Measurements from ENCODE around the gene OSBPL5. TPM values are rescaled to one million over a fixed set of nuclear protein-coding genes. Genes with fewer than 3 reads are reported as not detected.

OSBPL5 gene
- total RNA-seq, 4 donors from 2014 or later, result 59.6 to 119 (median 71.7) TPM

DNA sequence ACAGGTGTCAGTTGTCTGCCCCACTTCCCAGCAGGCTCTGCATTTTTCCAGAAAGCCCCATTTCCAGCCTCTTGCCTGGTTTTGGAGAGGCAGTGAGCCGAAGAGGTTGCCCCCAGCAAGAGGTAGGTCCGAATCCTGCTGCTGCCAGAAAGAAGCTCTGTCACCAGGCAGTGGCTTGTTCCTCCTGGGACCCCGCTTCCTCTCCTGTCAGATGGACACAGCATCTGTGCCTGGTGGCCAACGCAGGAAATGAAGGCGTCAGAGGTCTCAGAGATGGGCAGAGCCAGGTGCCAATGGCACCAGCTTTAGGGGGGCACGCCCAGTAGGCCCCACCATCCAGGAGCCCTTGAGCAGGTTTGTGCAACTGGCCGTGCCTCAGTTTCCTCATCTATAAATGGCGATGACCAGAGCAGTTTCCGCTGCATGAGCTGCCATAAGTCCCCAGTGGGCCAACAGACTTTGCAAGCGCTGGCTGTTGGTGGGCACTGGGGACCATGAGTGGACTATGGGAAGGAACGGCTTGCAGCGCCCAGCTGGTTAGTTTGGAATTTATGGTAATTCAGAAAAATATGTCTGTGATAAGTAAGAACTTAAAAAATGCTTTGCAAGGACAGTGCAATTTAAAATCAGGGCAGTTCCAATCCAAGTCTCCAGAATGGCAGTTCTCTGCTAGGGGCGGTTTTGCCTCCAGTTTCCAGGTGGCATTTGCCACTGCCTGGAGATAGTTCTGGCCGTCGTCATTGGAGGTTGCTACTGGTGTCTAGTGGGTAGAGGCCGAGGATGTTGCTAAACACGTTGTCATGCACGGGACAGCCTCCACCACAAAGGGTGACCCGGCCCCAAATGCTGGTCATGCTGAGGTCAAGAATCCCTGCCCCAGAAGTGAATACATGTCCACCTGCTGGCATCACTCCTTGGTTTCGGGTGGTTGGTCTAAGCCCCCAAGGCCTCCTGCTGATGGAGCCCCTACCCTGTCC is 2.3 kb upstream of the OSBPL5 start:
- Histone ChIP-seq H3K9me3 (no peaks in the 10 kb centered on the region), H3K4me3 (no peak overlapping the region), H3K36me3 (no peaks in the 10 kb centered on the region), H3K4me1 (peaks cover 47 to 61% (median 53%) of the 10 kb centered on the region in 4 donors), H3K27me3 (no peaks in the 10 kb centered on the region), H3K27ac (replicated peaks in 1 of 4) (no peak overlapping the region)
- 86% methylated on average over 18 of the region's 20 CpGs for WGBS
- TF ChIP-seq EP300 (IDR thresholded peaks at IDR 0.05) (no peak), POLR2A (IDR thresholded peaks at IDR 0.05; ENCODE audit: low read depth) (no peak), POLR2AphosphoS5 (IDR thresholded peaks at IDR 0.05) (no peak)
- TF ChIP-seq, protein P1, sequence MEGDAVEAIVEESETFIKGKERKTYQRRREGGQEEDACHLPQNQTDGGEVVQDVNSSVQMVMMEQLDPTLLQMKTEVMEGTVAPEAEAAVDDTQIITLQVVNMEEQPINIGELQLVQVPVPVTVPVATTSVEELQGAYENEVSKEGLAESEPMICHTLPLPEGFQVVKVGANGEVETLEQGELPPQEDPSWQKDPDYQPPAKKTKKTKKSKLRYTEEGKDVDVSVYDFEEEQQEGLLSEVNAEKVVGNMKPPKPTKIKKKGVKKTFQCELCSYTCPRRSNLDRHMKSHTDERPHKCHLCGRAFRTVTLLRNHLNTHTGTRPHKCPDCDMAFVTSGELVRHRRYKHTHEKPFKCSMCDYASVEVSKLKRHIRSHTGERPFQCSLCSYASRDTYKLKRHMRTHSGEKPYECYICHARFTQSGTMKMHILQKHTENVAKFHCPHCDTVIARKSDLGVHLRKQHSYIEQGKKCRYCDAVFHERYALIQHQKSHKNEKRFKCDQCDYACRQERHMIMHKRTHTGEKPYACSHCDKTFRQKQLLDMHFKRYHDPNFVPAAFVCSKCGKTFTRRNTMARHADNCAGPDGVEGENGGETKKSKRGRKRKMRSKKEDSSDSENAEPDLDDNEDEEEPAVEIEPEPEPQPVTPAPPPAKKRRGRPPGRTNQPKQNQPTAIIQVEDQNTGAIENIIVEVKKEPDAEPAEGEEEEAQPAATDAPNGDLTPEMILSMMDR (IDR thresholded peaks at IDR 0.05), result no peak
- intact Hi-C loops (cut with DNase I), result loop anchor here (5.0 kb wide), 1 partner anchor 45 kb away; no protein-coding TSS in a partner anchor
- DNase-seq (ENCODE audit: extremely low spot score), result no peak

DNA sequence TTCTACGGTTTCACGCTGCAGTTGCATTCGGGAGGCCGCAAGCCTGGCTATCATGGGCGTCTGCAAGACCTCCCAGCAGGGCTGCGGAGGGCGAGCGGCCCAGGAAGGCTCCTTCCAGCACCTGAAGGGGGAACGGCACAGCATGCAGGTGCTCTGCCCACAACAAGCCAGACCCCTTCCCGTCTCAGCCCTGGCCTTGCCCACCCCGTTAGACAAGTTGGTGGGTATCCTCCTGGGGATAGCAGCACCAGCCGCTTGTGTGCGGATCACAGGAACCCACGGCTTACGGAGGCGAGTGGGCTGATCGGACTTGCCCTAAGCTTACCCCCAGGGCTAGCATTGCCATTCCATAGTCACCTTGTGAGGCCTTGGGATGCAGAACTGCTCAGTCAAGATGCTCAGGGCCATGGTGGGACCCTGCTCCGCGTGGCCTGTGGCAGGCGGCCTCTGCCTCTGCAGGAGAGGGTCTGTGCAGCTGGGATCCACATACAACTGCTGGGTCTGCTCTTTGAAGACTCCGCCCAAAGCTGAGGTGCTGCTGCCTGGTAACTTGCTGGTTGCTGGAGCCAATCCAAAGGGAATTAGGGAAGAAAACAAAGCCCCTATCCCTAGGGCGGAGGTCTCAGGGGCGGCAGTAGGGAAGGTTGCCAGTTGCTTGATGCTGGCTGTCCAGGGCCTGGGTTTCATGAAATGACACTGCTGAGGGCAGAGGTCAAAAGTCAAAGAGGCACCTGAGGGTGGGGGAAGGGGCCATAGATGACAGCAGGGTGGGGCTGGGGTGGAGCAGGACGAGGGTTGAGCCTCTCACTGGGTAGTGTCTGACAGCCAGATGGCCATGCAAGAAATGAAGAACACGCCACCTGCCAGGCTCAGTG is 1.4 kb upstream of the OSBPL5 start:
- H3K36me3 ChIP-seq, result no peaks in the 10 kb centered on the region
- H3K27ac ChIP-seq (replicated peaks in 1 of 4), result no peak overlapping the region
- H3K4me3 ChIP-seq, result no peak overlapping the region
- DNase-seq (ENCODE audit: extremely low spot score), result no peak
- TF ChIP-seq POLR2A (IDR thresholded peaks at IDR 0.05; ENCODE audit: low read depth), result no peak
- TF ChIP-seq POLR2AphosphoS5 (IDR thresholded peaks at IDR 0.05), result no peak
- TF ChIP-seq, protein P1 (IDR thresholded peaks at IDR 0.05), result no peak
- no peak for TF ChIP-seq EP300 (IDR thresholded peaks at IDR 0.05)
- WGBS, result 91% methylated on average over 13 of the region's 25 CpGs
- H3K27me3 ChIP-seq, result no peaks in the 10 kb centered on the region
- H3K4me1 ChIP-seq, result peaks cover 57 to 70% (median 62%) of the 10 kb centered on the region in 4 donors
- intact Hi-C loops (cut with DNase I), result loop anchor here (5.0 kb wide), 1 partner anchor 44 kb away; no protein-coding TSS in a partner anchor
- no peaks in the 10 kb centered on the region for H3K9me3 ChIP-seq

DNA sequence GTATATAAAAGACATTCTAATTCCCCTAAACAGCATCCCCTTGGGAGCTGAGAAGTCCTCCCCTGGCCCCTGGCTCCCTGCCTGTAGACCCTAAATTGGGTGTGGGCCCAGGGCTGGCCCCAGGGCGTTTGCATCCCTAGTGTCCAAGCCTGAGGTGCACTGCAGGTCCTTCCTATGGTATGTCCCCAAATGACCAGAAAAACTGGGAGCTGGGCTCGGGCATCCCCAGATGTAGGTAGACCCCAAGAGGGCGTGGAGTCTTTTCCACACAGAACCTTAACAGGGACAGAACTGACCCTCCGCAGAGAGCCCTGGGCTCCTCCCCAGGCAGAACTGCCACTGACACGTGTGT is 782 bp upstream of the OSBPL5 start:
- H3K4me3 ChIP-seq, result peak overlapping the region in 3 of 4 donors; percentile 85 to 99 (median 93)
- no peaks in the 10 kb centered on the region for H3K36me3 ChIP-seq
- no peak for TF ChIP-seq EP300 (IDR thresholded peaks at IDR 0.05)
- TF ChIP-seq, protein P1 (IDR thresholded peaks at IDR 0.05), result no peak
- no peak for TF ChIP-seq POLR2A (IDR thresholded peaks at IDR 0.05; ENCODE audit: low read depth)
- no peak for TF ChIP-seq POLR2AphosphoS5 (IDR thresholded peaks at IDR 0.05)
- no peaks in the 10 kb centered on the region for H3K9me3 ChIP-seq
- intact Hi-C loops (cut with DNase I), result loop anchor here (5.0 kb wide), 1 partner anchor 44 kb away; no protein-coding TSS in a partner anchor
- peak overlapping the region in 2 of 4 donors; percentile 86 to 89 for H3K27ac ChIP-seq (replicated peaks in 1 of 4)
- H3K4me1 ChIP-seq, result peaks cover 63 to 76% (median 68%) of the 10 kb centered on the region in 4 donors
- WGBS, result 71% methylated on average over 5 of the region's 5 CpGs
- DNase-seq (ENCODE audit: extremely low spot score), result no peak
- H3K27me3 ChIP-seq, result no peaks in the 10 kb centered on the region

DNA sequence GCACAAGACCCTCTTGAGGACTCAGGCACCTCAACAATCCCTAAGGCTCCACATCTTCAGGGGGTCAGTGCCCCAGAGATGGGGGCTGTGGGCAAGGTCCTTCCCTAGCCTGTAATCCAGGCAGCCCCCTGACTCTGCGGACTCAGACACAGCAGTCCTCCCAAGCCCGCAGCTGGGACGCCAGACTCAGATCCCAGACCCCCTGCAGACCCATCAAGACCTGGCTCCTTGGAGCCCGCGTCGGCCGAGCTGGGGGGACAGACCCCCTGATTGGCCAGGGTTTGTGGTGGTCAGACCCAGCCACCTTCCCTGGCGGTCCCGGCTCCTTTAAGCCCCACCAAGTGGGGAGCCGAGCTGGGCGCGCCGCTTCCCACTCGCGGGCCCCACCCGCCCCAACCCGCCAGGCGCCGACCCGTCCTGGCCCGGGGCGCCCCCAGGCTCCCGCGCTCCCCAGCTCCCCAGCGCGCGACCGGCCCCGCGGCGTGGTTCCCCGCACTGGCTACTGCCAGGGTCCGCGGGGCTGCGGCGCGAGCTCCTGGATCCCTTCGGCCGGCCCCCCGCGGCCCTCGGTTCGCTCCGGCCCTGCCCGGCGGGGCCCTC is 458 bp downstream of the OSBPL5 start:
- Histone ChIP-seq H3K36me3 (no peaks in the 10 kb centered on the region), H3K4me1 (peaks cover 61 to 75% (median 67%) of the 10 kb centered on the region in 4 donors), H3K4me3 (peak overlapping the region; percentile 85 to 99 (median 96)), H3K9me3 (no peaks in the 10 kb centered on the region), H3K27me3 (no peaks in the 10 kb centered on the region), H3K27ac (replicated peaks in 1 of 4) (peak overlapping the region; percentile 86 to 94 (median 88))
- intact Hi-C loops (cut with DNase I), result loop anchor here (5.0 kb wide), 1 partner anchor 42 kb away; no protein-coding TSS in a partner anchor
- DNase-seq (ENCODE audit: extremely low spot score), result no peak
- TF ChIP-seq, protein P1 (IDR thresholded peaks at IDR 0.05), result no peak
- TF ChIP-seq POLR2A (IDR thresholded peaks at IDR 0.05; ENCODE audit: low read depth), result no peak
- no peak for TF ChIP-seq POLR2AphosphoS5 (IDR thresholded peaks at IDR 0.05)
- TF ChIP-seq EP300 (IDR thresholded peaks at IDR 0.05), result no peak
- WGBS, result 1% methylated on average over 15 of the region's 46 CpGs
